Breast epithelium (tissue), 4 donors: ENCODE measurements around the gene ATP8A1. TPM values are rescaled to one million over a fixed set of nuclear protein-coding genes. Genes with fewer than 3 reads are reported as not detected.
"Not testable (repeated sequence)": the region's sequence is repeated elsewhere in the genome, so short reads cannot be mapped to it uniquely, and the experiment has no call there.

Source experiments
- DNase-seq, 2 donors: peaks; one replicate each; pipeline ENCODE4 v3.0.0-alpha.2; 2019; ENCODE audit warnings: low spot score in 2 of 2
- H3K27ac ChIP-seq, 2 donors: fragments of 200-600 bp; sonication (generic) in 1 of 2; one replicate each; pipeline ENCODE4 v1.5.1; 2016 to 2019; ENCODE audit warnings: mild to moderate bottlenecking in 1 of 2
- H3K27me3 ChIP-seq, 2 donors: fragments of 200-600 bp; sonication (generic) in 1 of 2; one replicate each; pipeline versions ENCODE4 v1.5.1 to v1.6.0; 2017 to 2019; ENCODE audit warnings: control low read depth in 1 of 2, mild to moderate bottlenecking in 1 of 2
- H3K36me3 ChIP-seq: fragments of 200-600 bp; one replicate; pipeline ENCODE4 v1.5.1; 2019
- H3K4me1 ChIP-seq, 2 donors: fragments of 200-600 bp; sonication (generic); one replicate each; pipeline ENCODE4 v1.5.1; 2016 to 2019; ENCODE audit warnings: control low read depth in 1 of 2
- H3K4me3 ChIP-seq, 3 donors: fragments of 200-600 bp; sonication (generic); 1 replicate in 2 of 3; 2 replicates in 1 of 3; pipeline ENCODE4 v1.5.1; 2016 to 2019; ENCODE audit warnings: mild to moderate bottlenecking in 3 of 3, moderate library complexity in 2 of 3
- H3K9me3 ChIP-seq, 2 donors: fragments of 200-600 bp; sonication (generic) in 1 of 2; one replicate each; pipeline ENCODE4 v1.5.1; 2016 to 2019; ENCODE audit warnings: control low read depth in 1 of 2
- POLR2A ChIP-seq: fragments of 450-650 bp; IDR thresholded peaks from one replicate; pipeline ENCODE4 v1.6.1; 2016; ENCODE audit warnings: antibody characterized with exemption, mild to moderate bottlenecking, moderate library complexity
- POLR2AphosphoS5 ChIP-seq, 3 donors: sonication (generic); formaldehyde crosslinking; IDR thresholded peaks; one replicate each; pipeline ENCODE4 v1.6.1; 2017; ENCODE audit warnings: antibody characterized with exemption in 3 of 3
- intact Hi-C: fragments of 100-400 bp; cut with DNase I; formaldehyde crosslinking; loops from one replicate; pipeline ENCODE4 v1.15.1; 2023; ENCODE audit warnings: low total_unique reads
- total RNA-seq, 3 donors: library from RNA; depleted of rRNA; stranded (reverse); fragments of >200 nt; gene quantifications; one replicate each; pipeline ENCODE4 v1.1.0, GENCODE V29; 2016
- TF ChIP-seq, protein P1 (sequence below), 3 donors: fragments of 450-650 bp; IDR thresholded peaks; one replicate each; pipeline ENCODE4 v1.5.1; 2016 to 2017; ENCODE audit warnings: antibody characterized with exemption in 3 of 3, mild to moderate bottlenecking in 3 of 3, moderate library complexity in 3 of 3

Gene ATP8A1
- total RNA-seq, 3 donors from 2014 or later: 12.2 to 17.0 (median 14.8) TPM

DNA sequence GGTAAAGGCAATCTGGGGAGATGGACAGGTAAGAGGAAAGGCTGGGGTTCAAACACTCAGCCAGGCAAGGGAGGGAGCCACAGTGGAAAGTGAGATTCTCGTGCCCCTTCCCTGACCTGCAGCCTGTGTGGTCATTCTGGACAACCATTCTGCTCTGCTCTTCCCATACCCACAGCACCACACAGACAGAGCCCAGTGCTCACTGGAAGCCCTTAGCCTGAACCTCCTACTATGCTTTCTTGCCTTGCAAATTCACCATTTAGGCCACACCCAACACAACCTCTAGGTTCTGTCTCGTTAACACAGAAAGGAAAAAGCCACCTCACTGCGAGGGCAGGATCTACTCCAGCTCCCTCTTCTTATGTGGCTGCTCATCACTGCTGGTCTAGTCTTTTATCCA, 166.9 kb downstream of the ATP8A1 start:
- Histone ChIP-seq H3K4me3 (no peak overlapping the region), H3K27me3 (no peaks in the 10 kb centered on the region), H3K36me3 (no peaks in the 10 kb centered on the region), H3K9me3 (no peaks in the 10 kb centered on the region), H3K4me1 (no peaks in the 10 kb centered on the region), H3K27ac (no peak overlapping the region)
- no peak for TF ChIP-seq POLR2A
- no peak for TF ChIP-seq POLR2AphosphoS5 (IDR thresholded peaks at IDR 0.05)
- TF ChIP-seq, protein P1, sequence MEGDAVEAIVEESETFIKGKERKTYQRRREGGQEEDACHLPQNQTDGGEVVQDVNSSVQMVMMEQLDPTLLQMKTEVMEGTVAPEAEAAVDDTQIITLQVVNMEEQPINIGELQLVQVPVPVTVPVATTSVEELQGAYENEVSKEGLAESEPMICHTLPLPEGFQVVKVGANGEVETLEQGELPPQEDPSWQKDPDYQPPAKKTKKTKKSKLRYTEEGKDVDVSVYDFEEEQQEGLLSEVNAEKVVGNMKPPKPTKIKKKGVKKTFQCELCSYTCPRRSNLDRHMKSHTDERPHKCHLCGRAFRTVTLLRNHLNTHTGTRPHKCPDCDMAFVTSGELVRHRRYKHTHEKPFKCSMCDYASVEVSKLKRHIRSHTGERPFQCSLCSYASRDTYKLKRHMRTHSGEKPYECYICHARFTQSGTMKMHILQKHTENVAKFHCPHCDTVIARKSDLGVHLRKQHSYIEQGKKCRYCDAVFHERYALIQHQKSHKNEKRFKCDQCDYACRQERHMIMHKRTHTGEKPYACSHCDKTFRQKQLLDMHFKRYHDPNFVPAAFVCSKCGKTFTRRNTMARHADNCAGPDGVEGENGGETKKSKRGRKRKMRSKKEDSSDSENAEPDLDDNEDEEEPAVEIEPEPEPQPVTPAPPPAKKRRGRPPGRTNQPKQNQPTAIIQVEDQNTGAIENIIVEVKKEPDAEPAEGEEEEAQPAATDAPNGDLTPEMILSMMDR (IDR thresholded peaks at IDR 0.05): no peak
- intact Hi-C loops: loop anchor here (2.0 kb wide), 1 partner anchor 73 kb away; no protein-coding TSS in a partner anchor
- DNase-seq: no peak

DNA sequence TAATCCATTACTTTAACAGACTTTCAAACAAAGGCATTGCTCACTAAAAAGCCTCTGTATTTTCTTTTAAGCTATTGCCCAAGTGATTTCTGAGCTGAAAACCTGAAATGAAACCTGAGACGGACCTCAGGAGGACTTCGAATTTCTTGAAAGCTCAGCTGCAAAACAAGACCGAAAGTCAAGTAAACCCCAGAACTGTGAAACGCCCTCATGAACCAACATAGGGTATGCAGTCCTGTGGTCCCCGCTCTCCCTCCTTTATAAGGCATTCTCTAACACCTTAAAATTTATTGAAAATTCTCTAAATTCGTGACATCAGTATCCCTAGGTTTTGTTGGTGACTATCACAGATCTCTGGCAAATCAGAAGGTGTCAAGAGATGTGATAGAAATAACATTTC, 167.8 kb downstream of the ATP8A1 start:
- Histone ChIP-seq H3K27ac (no peak overlapping the region), H3K4me1 (no peaks in the 10 kb centered on the region), H3K36me3 (no peaks in the 10 kb centered on the region), H3K4me3 (no peak overlapping the region), H3K9me3 (no peaks in the 10 kb centered on the region), H3K27me3 (no peaks in the 10 kb centered on the region)
- no peak for TF ChIP-seq POLR2A
- TF ChIP-seq POLR2AphosphoS5 (IDR thresholded peaks at IDR 0.05): no peak
- TF ChIP-seq, protein P1 (IDR thresholded peaks at IDR 0.05): no peak
- intact Hi-C loops: no loop called here
- no peak for DNase-seq

DNA sequence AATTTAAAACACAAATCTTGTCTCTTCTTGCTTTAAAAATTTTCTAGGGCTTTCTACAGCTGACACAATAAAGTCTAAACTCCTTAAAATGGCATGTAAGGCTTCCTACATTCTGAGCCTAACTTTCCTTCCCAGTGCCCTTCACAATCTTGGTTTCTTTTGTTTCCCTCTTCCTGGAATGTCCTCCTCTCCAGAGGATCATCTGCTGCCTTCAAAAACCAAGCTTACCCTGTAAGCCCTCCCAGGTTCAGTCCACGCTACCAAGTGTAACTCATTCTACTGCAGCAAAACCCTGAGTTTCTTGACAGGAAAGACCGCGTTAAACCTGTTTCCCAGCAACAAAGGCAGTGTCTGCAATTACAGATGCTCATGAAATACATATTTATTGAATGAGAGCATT, 168.4 kb downstream of the ATP8A1 start:
- H3K36me3 ChIP-seq: no peaks in the 10 kb centered on the region
- H3K4me1 ChIP-seq: no peaks in the 10 kb centered on the region
- intact Hi-C loops: no loop called here
- no peak overlapping the region for H3K4me3 ChIP-seq
- no peaks in the 10 kb centered on the region for H3K27me3 ChIP-seq
- no peak overlapping the region for H3K27ac ChIP-seq
- DNase-seq: no peak
- no peaks in the 10 kb centered on the region for H3K9me3 ChIP-seq
- TF ChIP-seq, protein P1 (IDR thresholded peaks at IDR 0.05): no peak
- TF ChIP-seq POLR2AphosphoS5 (IDR thresholded peaks at IDR 0.05) (no peak), POLR2A (no peak)

DNA sequence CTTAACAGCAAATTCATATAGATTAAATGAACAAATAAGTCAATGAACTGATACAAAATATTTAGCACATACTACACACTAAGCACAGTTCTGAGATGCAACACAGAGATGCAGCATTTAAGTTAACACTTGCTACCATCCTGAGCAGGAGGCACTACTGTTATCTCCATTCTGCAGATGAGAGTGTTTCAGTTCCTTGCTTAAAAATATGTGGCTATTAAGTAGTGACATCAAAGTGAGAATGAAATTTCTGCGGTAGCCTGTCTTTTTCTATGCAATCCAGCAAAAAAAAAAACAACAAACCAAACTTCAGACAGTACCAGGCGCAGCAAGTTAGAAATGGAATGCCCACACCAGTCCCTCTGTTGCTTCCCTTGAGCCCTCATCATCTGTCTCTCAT, 168.8 kb downstream of the ATP8A1 start:
- Histone ChIP-seq H3K27me3 (no peaks in the 10 kb centered on the region), H3K4me3 (no peak overlapping the region), H3K36me3 (no peaks in the 10 kb centered on the region), H3K9me3 (no peaks in the 10 kb centered on the region), H3K4me1 (no peaks in the 10 kb centered on the region), H3K27ac (no peak overlapping the region)
- intact Hi-C loops: no loop called here
- TF ChIP-seq, protein P1 (IDR thresholded peaks at IDR 0.05): no peak
- TF ChIP-seq POLR2A (no peak), POLR2AphosphoS5 (IDR thresholded peaks at IDR 0.05) (no peak)
- DNase-seq: no peak

DNA sequence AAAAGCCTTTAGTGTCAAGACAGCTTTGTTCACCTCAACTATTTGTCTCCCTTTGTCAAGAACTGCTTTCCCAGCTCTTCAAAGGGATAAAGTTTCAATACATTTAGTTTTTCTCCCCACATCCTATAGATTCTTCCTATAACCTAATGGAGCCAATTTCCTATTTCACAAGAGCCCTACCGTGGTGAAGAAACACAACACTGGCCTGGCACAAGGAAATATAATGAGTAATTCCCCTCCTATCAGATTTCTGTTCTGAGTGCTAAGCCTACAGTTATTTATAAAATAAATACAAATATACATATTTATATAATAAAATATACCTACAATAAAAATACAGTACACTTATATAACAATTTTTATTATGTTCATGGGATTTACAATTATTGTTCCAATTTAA, 169.7 kb downstream of the ATP8A1 start:
- H3K27me3 ChIP-seq: no peaks in the 10 kb centered on the region

DNA sequence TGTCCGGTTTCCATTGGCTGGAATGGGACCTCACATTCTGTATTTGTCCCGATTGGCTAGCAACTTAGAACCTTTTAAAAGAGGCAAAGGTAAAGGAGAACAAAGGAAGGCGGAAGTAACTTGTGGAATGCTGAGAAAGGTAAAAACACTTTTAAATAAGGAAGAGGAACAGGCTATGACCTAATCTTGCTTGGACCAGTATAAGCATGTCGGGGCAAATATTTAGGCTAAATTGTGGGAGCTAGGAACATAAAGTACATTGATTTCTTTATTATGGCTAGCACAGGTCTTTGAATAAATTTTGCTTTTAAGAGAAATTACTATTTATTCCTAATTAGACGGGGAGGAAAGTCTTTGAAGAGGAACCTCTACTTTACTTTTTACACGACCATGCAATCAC, 170.7 kb downstream of the ATP8A1 start:
- H3K27me3 ChIP-seq, H3K27ac ChIP-seq, H3K36me3 ChIP-seq, intact Hi-C loops, H3K4me1 ChIP-seq, H3K9me3 ChIP-seq, DNase-seq, H3K4me3 ChIP-seq: not testable (repeated sequence)

More for the DNA sequence above, 169.7 kb downstream of the ATP8A1 start:
- no peaks in the 10 kb centered on the region for H3K36me3 ChIP-seq
- H3K4me3 ChIP-seq: no peak overlapping the region
- TF ChIP-seq, protein P1 (IDR thresholded peaks at IDR 0.05): no peak
- TF ChIP-seq POLR2A (no peak), POLR2AphosphoS5 (IDR thresholded peaks at IDR 0.05) (no peak)
- intact Hi-C loops: no loop called here
- no peaks in the 10 kb centered on the region for H3K4me1 ChIP-seq
- H3K27ac ChIP-seq: no peak overlapping the region
- no peaks in the 10 kb centered on the region for H3K9me3 ChIP-seq
- DNase-seq: no peak
